HepG2 (cell line): ENCODE measurements around the gene DCUN1D3. TPM values are rescaled to one million over a fixed set of nuclear protein-coding genes. Genes with fewer than 3 reads are reported as not detected.

Experiments
- ARID5B ChIP-seq: IDR thresholded peaks from 2 replicates; pipeline ENCODE4 v1.4.0; 2020; ENCODE audit warnings: mild to moderate bottlenecking, missing genetic modification reagents
- ATF7-NPFF ChIP-seq: sonication (generic); formaldehyde crosslinking; IDR thresholded peaks from 2 replicates; pipeline ENCODE4 v1.8.1; 2023; ENCODE audit warnings: mild to moderate bottlenecking, low read depth, missing genetic modification reagents, moderate library complexity
- BCL6 ChIP-seq: IDR thresholded peaks from 2 replicates; pipeline ENCODE4 v1.6.1; 2016; ENCODE audit warnings: missing genetic modification reagents, missing compliant biosample characterization
- TEAD3 ChIP-seq: optimal IDR thresholded peaks from 2 replicates; pipeline ENCODE3; 2016; ENCODE audit warnings: borderline replicate concordance
- TOPORS ChIP-seq: sonication (generic); formaldehyde crosslinking; IDR thresholded peaks from 2 replicates; pipeline ENCODE4 v1.8.0; 2023; ENCODE audit warnings: mild to moderate bottlenecking, missing genetic modification reagents
- ZNF580 ChIP-seq: IDR thresholded peaks from 2 replicates; pipeline ENCODE4 v1.6.1; 2016; ENCODE audit warnings: low read depth, borderline replicate concordance
- ZNF614 ChIP-seq: IDR thresholded peaks from 2 replicates; pipeline ENCODE4 v1.6.1; 2018; ENCODE audit warnings: missing biosample characterization, missing genetic modification reagents, inconsistent platforms, borderline replicate concordance
- ZNF841 ChIP-seq: sonication (generic); formaldehyde crosslinking; IDR thresholded peaks from 2 replicates; pipeline ENCODE4 v1.8.1; 2023; ENCODE audit warnings: missing genetic modification reagents, borderline replicate concordance
- ZNF878 ChIP-seq: sonication (generic); formaldehyde crosslinking; IDR thresholded peaks from 2 replicates; pipeline ENCODE4 v1.8.1; 2023; ENCODE audit warnings: mild to moderate bottlenecking, missing genetic modification reagents, moderate library complexity
- polyA plus RNA-seq, 8 experiments: library from polyadenylated mRNA; depleted of rRNA in 3 of 8; stranded (reverse) in 7 of 8; unstranded in 1 of 8; fragments of >200 nt; fragmentation: Illumina TruSeq in 4 of 8; extraction: Trizol in 4 of 8; gene quantifications; 2 replicates each; pipeline versions ENCODE4 v1.2.1 to v1.2.3, GENCODE V29; 2011 to 2016; ENCODE audit warnings: low read depth in 4 of 8, missing spikeins in 1 of 8, mixed read lengths in 1 of 8; ENCODE audit not compliant: insufficient read depth in 1 of 8
- total RNA-seq, 5 experiments: library from RNA; depleted of rRNA; stranded (reverse); fragments of >200 nt; fragmentation: Illumina TruSeq; extraction: Trizol; gene quantifications; 2 replicates each; pipeline ENCODE4 v1.2.3, GENCODE V29; 2016; ENCODE audit warnings: low read depth in 1 of 5
- TF ChIP-seq, protein P1 (sequence below): sonication (generic); formaldehyde crosslinking; IDR thresholded peaks from 2 replicates; pipeline ENCODE4 v1.4.0; 2020; ENCODE audit warnings: missing genetic modification reagents
- TF ChIP-seq, protein P2 (sequence below): sonication (generic); formaldehyde crosslinking; IDR thresholded peaks from 2 replicates; pipeline ENCODE4 v1.8.1; 2022; ENCODE audit warnings: low read depth, mild to moderate bottlenecking, missing genetic modification reagents
- TF ChIP-seq, protein P3 (sequence below): sonication (generic); formaldehyde crosslinking; IDR thresholded peaks from 2 replicates; pipeline ENCODE4 v1.4.0; 2020; ENCODE audit warnings: missing genetic modification reagents, low read depth, mild to moderate bottlenecking, borderline replicate concordance
- TF ChIP-seq, protein P4 (sequence below): sonication (generic); formaldehyde crosslinking; IDR thresholded peaks from 2 replicates; pipeline ENCODE4 v1.4.0; 2020; ENCODE audit warnings: missing genetic modification reagents

DCUN1D3 gene
- total and polyA plus RNA-seq, 2 of the 13 experiments (the other 11 are each of a cell fraction or from before 2014, with no cell fraction given) = 5.0 to 19.3 TPM

- peak; percentile 94; the same call in 1 of the 2 replicates for TF ChIP-seq ZNF841 (CRISPR knock-in tag)
- TF ChIP-seq TOPORS (CRISPR knock-in tag) = 0 out of 2 replicates have a peak, but pooled peaks have one; percentile 27
- no peak; the same call in 1 of the 2 replicates for TF ChIP-seq ARID5B (CRISPR knock-in tag)
- no peak for TF ChIP-seq BCL6
- TF ChIP-seq ZNF580 (CRISPR knock-in tag) = no peak; the same call in 1 of the 2 replicates
- peak; percentile 22 for TF ChIP-seq TEAD3 (CRISPR knock-in tag)
- no peak; the same call in 1 of the 2 replicates for TF ChIP-seq ZNF878 (CRISPR knock-in tag)
- no peak for TF ChIP-seq ZNF614 (CRISPR knock-in tag)
- TF ChIP-seq, protein P1, sequence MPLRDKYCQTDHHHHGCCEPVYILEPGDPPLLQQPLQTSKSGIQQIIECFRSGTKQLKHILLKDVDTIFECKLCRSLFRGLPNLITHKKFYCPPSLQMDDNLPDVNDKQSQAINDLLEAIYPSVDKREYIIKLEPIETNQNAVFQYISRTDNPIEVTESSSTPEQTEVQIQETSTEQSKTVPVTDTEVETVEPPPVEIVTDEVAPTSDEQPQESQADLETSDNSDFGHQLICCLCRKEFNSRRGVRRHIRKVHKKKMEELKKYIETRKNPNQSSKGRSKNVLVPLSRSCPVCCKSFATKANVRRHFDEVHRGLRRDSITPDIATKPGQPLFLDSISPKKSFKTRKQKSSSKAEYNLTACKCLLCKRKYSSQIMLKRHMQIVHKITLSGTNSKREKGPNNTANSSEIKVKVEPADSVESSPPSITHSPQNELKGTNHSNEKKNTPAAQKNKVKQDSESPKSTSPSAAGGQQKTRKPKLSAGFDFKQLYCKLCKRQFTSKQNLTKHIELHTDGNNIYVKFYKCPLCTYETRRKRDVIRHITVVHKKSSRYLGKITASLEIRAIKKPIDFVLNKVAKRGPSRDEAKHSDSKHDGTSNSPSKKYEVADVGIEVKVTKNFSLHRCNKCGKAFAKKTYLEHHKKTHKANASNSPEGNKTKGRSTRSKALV (CRISPR knock-in tag) = peak; percentile 72; the same call in 1 of the 2 replicates
- TF ChIP-seq, protein P2, sequence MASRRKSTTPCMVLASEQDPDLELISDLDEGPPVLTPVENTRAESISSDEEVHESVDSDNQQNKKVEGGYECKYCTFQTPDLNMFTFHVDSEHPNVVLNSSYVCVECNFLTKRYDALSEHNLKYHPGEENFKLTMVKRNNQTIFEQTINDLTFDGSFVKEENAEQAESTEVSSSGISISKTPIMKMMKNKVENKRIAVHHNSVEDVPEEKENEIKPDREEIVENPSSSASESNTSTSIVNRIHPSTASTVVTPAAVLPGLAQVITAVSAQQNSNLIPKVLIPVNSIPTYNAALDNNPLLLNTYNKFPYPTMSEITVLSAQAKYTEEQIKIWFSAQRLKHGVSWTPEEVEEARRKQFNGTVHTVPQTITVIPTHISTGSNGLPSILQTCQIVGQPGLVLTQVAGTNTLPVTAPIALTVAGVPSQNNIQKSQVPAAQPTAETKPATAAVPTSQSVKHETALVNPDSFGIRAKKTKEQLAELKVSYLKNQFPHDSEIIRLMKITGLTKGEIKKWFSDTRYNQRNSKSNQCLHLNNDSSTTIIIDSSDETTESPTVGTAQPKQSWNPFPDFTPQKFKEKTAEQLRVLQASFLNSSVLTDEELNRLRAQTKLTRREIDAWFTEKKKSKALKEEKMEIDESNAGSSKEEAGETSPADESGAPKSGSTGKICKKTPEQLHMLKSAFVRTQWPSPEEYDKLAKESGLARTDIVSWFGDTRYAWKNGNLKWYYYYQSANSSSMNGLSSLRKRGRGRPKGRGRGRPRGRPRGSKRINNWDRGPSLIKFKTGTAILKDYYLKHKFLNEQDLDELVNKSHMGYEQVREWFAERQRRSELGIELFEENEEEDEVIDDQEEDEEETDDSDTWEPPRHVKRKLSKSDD (CRISPR knock-in tag) = peak; percentile 93
- TF ChIP-seq, protein P3, sequence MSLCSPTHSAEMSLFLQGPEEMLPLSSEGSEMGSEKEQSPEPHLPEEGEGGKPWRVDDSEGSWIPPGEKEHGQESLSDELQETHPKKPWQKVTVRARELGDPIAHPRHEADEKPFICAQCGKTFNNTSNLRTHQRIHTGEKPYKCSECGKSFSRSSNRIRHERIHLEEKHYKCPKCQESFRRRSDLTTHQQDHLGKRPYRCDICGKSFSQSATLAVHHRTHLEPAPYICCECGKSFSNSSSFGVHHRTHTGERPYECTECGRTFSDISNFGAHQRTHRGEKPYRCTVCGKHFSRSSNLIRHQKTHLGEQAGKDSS (CRISPR knock-in tag) = peak; percentile 96
- TF ChIP-seq ATF7-NPFF (CRISPR knock-in tag) = peak; percentile 72; the same call in 1 of the 2 replicates
- TF ChIP-seq, protein P4, sequence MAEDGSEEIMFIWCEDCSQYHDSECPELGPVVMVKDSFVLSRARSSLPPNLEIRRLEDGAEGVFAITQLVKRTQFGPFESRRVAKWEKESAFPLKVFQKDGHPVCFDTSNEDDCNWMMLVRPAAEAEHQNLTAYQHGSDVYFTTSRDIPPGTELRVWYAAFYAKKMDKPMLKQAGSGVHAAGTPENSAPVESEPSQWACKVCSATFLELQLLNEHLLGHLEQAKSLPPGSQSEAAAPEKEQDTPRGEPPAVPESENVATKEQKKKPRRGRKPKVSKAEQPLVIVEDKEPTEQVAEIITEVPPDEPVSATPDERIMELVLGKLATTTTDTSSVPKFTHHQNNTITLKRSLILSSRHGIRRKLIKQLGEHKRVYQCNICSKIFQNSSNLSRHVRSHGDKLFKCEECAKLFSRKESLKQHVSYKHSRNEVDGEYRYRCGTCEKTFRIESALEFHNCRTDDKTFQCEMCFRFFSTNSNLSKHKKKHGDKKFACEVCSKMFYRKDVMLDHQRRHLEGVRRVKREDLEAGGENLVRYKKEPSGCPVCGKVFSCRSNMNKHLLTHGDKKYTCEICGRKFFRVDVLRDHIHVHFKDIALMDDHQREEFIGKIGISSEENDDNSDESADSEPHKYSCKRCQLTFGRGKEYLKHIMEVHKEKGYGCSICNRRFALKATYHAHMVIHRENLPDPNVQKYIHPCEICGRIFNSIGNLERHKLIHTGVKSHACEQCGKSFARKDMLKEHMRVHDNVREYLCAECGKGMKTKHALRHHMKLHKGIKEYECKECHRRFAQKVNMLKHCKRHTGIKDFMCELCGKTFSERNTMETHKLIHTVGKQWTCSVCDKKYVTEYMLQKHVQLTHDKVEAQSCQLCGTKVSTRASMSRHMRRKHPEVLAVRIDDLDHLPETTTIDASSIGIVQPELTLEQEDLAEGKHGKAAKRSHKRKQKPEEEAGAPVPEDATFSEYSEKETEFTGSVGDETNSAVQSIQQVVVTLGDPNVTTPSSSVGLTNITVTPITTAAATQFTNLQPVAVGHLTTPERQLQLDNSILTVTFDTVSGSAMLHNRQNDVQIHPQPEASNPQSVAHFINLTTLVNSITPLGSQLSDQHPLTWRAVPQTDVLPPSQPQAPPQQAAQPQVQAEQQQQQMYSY (CRISPR knock-in tag) = 0 out of 2 replicates have a peak, but pooled peaks have one; percentile 24
Measured at GRCh38 chr16:20900299-20901067, at the start of gene DCUN1D3, which contains the start of gene LYRM1 (continued).
